ENCODE results near the gene NCF4.

The NCF4 gene

GRCh38 chr22:36899498-36899897 is 38.7 kb downstream of the NCF4 start:
- no peak for DNase-seq

- no peak for DNase-seq
Measured at GRCh38 chr22:36900225-36900624, 39.4 kb downstream of the NCF4 start.

- no peak for DNase-seq
Measured at GRCh38 chr22:36900880-36901279, 40.1 kb downstream of the NCF4 start.

GRCh38 chr22:36901411-36902142 is 40.8 kb downstream of the NCF4 start:
- no peak for DNase-seq

- DNase-seq, result no peak
Measured at GRCh38 chr22:36902143-36902926, 41.5 kb downstream of the NCF4 start.

- DNase-seq, result no peak
Measured at GRCh38 chr22:36904260-36904880, 43.6 kb downstream of the NCF4 start.

GRCh38 chr22:36907253-36908195 is 46.7 kb downstream of the NCF4 start:
- no peak for DNase-seq

GRCh38 chr22:36910461-36910860 is 49.7 kb downstream of the NCF4 start:
- no peak for DNase-seq

- DNase-seq, result no peak
Measured at GRCh38 chr22:36911887-36912661, 51.3 kb downstream of the NCF4 start.

GRCh38 chr22:36912694-36913426 is 52.1 kb downstream of the NCF4 start:
- DNase-seq, result no peak

- DNase-seq, result no peak
Measured at GRCh38 chr22:36913427-36914389, 52.9 kb downstream of the NCF4 start, which contains the start of gene CSF2RB. Gene CSF2RB (plus strand): TSS chr22:36913628. CDS start chr22:36922208, 8,580 bp downstream.

GRCh38 chr22:36914390-36914752 is 53.6 kb downstream of the NCF4 start:
- DNase-seq, result no peak

GRCh38 chr22:36916034-36916433 is 55.2 kb downstream of the NCF4 start:
- no peak for DNase-seq

- no peak for DNase-seq
Measured at GRCh38 chr22:36918586-36919284, 57.9 kb downstream of the NCF4 start.

- no peak for DNase-seq
Measured at GRCh38 chr22:36921309-36922104, 60.7 kb downstream of the NCF4 start.

- no peak for DNase-seq
Measured at GRCh38 chr22:36922105-36922608, 61.4 kb downstream of the NCF4 start.

GRCh38 chr22:36922711-36923110 is 61.9 kb downstream of the NCF4 start:
- no peak for DNase-seq

- no peak for DNase-seq
Measured at GRCh38 chr22:36923131-36923788, 62.5 kb downstream of the NCF4 start.
